Measurements from ENCODE around the gene BPIFB6. TPM values are rescaled to one million over a fixed set of nuclear protein-coding genes. Genes with fewer than 3 reads are reported as not detected.

The BPIFB6 gene
- polyA plus RNA-seq, 1 donor = not detected

DNA sequence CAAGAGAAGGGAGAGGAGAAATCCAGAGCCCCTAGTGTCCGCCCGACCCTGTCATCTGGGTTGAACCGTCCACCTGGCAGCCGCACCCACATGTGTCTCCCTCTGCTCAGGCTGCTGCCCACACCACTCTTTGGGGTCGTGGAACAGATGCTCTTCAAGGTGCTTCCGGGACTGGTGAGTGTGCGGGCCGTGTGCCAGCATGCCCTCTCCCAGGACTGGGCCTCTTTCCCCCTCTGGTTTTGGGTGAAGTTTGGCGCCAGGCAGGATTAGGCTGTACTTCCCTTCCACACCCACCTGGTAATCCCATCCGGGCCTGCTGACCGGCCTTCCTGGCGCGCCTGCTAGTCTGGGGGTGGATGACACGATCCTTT is 30.2 kb downstream of the BPIFB6 start:
- no peak for DNase-seq (ENCODE audit: low read depth)

DNA sequence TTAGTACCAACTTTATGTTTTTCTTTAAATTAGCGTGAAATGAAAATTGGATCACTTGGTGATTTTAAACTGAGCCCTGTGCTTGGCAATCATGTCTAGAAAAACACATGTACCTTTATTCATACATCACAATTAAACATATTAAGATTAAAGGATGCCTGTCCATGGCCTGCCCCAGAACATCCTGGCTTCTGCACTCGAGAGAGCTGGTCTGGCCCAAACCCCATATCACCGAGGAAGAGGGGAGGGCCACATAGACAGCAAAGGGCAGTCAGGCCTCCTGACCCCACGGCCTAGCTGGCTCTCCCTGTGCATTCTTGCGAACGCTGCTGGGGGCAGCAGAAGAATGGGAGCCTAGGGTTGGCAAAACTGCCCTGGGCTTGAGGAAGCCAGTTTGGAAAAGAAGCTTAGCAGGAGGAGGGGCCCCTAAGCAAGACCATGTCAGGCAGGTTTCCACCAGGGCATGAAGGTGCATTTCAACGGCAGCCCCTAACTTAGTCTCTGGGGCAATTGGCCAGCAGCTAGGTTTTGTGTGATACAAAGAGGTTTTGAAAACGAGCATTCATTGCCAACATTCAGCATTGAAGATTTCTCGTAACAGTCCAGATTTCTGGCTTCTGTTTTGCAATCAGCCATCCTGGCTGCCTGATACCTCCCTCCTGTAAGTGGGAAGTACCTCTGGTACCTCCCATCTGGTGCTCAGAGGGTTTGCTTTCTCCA is 30.8 kb downstream of the BPIFB6 start:
- DNase-seq (ENCODE audit: low read depth) = no peak

DNA sequence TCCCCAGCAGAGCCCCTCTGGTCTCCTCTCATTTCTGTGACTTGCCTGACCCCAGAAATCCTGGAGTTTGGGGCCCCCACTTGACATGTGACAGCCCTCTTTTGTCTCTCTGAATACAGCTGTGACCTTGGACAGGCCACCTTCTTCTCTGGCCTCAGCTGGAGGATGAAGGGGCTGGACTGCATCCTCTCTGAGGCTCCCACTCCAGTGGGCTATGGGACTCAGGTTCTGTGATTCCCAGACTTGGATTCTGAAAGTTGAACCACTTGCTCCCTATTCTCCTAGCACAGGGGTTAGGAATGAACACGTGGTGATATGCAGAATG is 31.3 kb downstream of the BPIFB6 start:
- DNase-seq (ENCODE audit: low read depth) = no peak

DNA sequence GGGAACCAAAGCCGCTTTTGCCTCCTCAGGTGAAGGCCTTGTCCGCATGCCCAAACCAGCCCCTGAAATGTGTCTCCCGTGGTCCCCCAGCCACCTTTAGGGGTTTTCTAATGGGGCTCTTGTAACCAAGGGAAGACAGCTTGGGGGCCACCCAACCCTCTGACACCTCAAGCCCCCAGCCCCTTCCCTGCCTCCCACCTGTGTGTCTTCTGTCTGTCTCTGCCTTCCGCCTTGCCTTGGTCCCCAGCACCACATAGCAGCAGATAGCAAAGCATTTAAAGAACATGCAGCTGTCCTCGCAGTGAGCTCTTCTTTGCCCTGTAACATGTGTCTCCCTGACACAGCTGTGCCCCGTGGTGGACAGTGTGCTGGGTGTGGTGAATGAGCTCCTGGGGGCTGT is 31.8 kb downstream of the BPIFB6 start:
- DNase-seq (ENCODE audit: low read depth) = no peak

DNA sequence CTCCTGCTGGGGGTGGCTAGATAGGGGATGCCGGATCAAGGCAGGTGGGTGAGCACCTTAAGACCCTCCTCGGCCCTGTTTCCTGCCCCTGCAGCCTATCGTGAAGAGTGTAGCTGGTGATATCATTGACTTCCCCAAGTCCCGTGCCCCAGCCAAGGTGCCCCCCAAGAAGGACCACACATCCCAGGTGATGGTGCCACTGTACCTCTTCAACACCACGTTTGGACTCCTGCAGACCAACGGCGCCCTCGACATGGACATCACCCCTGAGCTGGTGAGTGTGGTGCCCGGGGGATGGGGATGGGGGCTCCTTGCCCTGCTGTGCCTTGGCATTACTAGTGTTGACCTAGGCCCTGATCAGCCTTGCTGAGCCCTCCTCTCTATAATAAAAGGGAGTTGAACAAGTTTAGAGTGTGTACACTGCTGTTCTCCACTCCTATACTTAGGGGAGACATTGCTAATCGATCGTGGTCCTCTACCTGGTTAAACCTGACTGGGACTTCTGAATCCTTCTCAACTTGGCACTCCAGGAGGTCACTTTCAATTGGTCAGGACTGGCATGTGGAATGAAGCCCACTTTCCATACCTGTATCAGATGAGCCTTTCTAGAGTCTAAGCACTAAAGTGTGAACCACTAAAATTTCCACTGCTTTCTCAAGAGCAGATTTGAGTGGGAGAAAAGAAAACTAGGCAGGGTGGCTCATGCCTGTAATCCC is 33.3 kb downstream of the BPIFB6 start:
- no peak for DNase-seq (ENCODE audit: low read depth)

DNA sequence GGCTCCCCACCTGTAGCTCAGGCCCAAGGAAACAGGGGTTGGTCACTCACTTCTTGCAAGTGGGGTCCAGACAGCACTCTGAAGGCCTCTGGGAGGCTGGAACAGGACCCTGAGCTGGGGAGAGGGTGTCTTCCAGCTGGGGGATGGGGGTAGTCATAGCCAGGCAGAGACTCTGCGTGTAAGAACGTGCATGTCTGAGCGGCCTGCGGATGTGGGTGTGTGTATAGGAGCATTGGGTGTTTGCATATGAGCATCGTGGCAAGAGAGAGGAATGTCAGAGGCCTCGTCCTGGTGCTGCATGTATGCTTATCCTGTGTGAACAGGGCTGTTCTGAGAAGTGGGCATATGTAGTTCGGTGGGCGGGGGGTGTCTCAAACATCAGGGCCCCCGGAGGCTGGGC is 34.3 kb downstream of the BPIFB6 start:
- DNase-seq (ENCODE audit: low read depth) = no peak

DNA sequence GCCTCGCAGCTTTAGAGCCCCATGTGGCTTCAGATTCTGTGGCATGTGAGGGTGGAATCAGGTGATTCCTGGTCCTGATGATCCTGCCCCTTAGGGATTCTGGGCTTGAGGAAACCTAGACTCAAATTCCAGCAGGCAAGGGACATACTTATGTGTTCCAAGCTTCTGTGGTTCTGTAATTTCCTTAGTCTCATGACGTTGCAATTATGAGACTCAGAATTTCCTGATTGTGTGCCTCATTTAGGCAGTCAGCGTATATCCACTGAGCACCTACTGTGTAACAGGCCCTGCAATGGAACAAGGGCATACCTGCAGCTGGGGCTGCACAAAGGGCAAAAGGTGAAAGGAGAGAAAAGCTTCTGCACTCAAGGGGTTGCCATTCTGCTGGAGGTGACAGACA is 36.4 kb downstream of the BPIFB6 start:
- no peak for DNase-seq (ENCODE audit: low read depth)

DNA sequence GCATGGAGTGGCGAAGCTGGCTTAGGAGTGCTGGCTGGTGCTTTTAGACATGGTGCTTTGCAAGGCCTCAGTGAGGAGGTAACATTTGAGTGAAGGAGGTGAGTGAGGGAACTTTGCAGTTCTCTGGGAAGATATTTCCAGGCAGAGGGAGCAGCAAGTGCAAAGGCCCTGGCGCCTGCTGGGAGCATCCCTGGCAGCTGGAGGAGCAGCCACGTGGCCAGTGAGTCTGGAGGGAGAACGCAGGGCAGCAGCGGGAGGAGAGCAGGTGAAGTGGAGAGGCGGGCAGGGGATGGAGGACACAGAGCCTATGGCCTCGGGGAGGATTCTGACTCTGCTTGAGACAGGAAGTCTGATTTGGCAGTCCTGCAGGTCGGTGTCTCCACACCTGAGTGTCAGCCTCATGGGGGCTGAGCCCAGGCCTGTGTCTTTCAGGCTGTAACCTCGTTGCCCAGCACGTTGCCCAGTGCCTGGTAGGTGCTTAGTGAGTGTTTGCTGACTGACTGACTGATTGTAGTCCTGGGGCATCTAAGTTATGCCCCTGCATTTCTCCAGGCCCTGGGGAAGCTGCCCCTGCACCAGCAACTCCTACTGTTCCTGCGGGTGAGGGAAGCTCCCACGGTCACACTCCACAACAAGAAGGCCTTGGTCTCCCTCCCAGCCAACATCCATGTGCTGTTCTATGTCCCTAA is 36.9 kb downstream of the BPIFB6 start:
- no peak for DNase-seq (ENCODE audit: low read depth)

DNA sequence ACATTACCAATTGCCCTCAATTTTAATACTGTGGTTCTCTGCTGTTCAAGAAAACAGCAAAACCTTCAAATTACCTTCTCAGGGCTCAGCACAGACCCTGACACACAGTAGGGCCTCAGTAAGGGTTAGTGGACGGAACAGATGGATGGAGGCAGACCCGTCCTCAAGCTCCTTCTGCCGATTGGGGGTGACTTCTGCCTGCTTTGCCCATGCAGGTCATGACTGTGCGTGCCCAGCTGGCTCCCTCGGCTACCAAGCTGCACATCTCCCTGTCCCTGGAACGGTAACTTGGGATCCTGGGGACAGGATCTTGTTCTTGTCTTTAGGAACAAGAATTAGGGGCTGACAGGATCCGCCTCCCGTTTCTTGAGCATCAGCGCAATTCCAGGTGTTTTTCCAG is 38.2 kb downstream of the BPIFB6 start:
- no peak for DNase-seq (ENCODE audit: low read depth)

DNA sequence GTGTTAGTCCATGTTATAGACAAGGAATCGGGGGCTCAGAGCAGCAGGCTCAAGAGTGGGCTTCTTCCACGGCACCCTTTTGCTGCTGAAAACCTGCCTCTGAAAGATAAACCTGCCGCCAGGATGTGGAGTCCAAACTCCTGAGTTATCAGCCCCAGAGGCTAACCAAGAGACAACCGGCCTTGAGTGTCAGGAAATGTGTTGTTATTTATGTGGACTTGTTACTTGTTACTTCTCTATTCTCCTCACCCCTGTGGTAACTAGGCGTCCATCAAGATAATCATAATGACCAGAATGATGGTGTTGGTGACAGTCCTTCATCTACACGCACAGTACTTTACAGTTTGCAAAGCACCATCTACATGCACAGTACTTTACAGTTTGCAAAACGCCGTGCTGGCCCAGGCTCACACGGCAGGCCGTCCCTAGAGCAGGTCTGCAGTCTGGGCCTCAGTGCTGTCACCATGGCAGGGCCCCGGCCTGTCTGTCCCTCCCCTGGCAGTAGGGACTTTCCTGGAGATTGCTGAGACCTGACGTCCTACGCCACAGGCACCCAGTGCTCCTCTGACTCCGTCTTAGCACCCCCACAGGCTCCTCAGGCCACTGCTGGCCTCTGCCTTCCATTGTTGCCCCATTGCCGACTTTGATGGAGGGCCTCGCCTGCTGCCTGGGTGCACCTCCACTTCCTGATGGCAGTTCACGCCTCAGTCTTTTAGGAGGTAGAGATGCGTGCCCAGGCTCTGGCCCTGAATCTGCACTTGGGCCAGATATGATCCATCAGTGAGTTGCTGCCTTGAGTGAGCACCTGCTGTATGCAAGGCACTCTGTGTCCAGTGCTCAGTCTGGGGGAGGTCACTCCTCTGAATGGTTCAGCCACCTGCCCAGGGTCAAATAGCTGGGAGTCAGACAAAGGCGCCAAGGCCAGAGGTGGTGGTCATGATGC is 38.9 kb downstream of the BPIFB6 start:
- no peak for DNase-seq (ENCODE audit: low read depth)

DNA sequence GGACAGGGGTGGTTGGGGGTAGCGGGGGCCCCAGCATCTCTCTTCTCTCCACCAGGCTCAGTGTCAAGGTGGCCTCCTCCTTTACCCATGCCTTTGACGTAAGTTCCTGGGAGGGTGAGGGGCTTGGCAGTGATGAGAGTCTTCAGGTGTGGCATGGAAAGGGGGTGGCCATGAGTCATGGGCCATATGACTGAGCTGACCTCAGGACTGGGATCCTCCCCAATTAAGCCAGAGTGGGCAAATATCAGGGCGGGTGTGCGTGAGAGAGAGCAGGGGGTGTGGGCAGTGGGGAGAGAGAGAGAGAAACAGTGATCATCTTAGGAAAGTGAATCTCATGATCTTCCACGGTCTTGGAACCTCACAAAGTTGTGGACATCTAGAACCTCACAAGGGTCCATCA is 39.8 kb downstream of the BPIFB6 start:
- no peak for DNase-seq (ENCODE audit: low read depth)

DNA sequence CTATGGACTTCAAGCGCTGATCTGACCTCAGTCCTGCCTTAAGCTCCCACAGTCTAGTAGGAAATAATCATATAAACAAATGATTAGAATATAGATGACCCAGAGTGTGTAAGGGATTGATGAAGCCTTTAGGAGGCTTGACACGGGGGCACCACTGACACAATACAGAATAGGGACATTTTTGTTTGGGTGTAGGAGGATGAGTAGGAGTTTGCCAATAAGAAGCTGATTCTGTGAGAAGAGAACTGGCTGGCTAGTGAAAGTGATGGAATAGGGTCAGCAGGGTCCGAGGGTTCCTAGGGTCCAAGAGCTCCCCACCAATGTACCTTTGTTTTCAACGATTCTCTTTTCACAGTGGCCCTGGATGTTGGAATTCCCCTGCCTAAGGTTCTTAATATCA is 40.9 kb downstream of the BPIFB6 start:
- no peak for DNase-seq (ENCODE audit: low read depth)

DNA sequence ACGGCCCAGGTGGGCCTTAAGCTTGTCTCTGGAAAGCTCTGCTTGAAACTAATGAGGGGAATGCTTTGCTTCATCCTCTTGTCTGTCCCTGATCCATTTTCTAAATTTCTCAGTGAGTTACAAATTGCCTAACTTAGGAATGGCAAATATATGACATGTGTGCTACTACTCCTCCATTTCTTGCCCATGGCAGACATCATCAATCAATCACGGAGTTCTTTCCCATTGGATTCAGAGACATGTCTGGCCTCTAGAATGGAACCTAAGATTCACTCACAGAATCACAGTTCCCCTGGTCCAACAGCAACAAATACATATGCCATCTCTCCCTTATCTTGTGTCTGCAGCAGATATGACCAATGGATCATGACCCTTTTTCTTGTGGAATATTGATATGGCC is 41.4 kb downstream of the BPIFB6 start:
- no peak for DNase-seq (ENCODE audit: low read depth)

DNA sequence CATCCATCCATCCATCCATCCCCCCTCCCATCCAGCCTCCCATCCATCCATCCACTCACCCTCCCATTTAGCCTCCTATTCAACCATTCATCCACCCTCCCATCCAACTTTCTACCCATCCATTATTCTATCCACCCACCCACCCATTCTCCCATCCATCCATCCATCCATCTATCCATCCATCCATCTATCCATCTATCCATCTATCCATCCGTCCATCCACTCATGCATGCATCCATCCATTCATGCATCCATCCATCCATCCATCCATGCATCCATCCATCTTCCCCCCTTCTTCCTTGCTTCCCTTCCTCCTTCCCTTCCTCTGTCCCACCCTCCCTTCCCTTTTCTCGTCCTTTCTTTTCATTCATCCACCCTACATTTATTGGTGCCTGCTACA is 43.2 kb downstream of the BPIFB6 start:
- no peak for DNase-seq (ENCODE audit: low read depth)

DNA sequence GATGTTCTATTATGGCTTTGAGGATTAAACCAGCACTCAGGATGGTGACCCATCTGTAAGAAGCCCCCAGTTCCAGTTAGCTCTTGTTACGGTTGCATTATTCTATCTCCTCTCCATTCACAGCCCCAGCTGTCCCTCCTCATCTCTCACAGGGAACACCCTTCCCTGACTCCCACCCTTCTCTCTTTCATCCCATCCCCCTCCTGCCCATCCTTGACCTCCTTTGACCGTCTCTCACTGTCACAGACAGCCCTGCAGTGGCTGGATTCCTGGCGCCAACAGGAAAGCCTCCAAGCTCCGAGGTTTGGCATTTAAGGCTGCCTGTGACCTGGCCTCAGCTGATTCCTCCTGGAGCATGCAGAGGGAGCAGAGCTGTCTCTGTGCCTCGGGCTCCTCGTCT is 43.8 kb downstream of the BPIFB6 start:
- DNase-seq (ENCODE audit: low read depth) = no peak

DNA sequence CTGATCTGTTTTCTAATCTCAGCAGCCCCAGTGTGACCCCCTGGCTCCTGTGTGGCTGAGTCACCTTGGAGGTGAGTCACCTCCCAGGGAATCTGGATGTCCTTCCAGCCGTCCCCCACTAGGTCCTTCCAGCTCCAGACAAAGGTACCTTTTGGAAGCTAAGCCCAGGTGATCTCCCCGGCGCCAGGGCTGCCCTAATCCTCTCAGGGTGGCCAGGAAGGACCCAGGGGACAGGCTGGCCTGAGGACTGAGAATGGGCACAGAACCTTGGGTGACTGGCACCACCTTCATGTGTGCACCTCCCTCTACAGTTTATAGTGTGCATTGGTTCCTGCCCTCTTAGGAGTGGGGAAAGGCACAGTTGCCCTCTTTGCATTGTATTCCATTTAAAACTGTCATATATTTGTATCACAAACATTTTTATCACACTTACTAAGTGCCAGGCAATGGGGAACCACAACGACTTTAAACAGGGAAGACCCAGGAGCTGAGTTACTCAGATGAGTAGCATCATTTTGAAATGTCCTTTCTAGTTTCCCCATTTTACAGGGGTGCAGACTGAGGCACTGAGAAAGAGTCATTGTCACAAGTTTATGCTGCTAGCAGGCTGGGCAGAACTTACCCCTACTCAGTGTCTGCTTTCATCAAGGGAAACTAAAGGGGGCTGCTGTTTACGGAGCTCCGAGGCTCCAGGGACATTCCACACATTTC is 45.4 kb downstream of the BPIFB6 start:
- no peak for DNase-seq (ENCODE audit: low read depth)

DNA sequence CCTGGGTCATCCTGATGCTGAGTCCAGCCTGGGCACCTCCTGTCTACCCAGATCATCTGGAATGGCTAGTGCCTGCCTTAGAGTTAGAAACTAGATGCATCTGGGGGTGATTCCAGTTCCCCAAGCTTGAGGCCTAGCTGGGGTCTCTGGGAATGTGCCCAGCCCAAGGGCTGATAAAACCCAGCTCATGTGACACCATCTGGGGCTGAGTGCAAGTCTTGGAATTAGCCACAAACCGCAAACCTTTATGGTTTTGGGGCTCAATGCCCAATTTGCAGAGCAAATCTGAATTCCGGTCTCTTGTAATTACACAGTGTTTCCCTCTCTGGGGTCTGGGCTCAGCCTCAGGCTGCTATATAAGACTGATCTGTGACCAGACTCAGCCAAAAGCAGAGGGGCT is 47.8 kb downstream of the BPIFB6 start, which contains the start of gene BPIFB4:
BPIFB4 (plus strand) TSS at position 385 of the 400 bp plus-strand sequence. CDS start 1,884 bp downstream, outside the sequence.
- no peak for DNase-seq (ENCODE audit: low read depth)

DNA sequence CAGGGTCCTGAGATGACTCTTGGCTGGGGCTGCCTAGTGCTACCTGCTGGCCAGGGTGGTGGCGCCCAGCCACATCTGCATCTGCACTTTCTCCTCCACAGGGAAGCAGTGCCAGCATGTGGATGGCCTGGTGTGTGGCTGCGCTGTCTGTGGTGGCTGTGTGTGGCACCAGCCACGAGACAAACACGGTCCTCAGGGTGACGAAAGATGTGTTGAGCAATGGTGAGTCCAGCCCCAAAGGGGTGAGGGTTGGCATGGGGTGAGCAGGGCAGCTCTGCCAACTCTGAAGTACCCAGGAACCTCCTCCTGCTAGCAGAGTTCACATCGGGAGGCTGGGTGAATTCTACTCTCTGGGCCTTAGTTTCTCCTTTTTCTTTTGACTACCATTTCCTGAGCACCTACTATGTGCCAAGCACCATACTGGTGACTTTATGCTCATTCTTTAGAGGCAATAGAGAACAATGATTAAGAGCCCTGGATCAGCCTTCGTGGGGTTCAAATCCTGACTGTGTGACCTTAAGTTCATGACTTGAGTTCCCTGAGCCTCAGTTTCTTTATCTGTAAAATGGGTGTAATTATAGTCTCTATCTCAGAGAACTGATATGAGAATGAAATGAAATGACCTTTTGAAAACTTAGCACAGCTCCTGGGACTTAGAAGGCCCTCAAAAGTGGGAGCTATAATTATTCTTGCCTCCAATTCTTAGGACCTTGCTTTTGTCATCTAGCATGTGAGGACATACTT is 50.1 kb downstream of the BPIFB6 start:
- no peak for DNase-seq (ENCODE audit: low read depth)

DNA sequence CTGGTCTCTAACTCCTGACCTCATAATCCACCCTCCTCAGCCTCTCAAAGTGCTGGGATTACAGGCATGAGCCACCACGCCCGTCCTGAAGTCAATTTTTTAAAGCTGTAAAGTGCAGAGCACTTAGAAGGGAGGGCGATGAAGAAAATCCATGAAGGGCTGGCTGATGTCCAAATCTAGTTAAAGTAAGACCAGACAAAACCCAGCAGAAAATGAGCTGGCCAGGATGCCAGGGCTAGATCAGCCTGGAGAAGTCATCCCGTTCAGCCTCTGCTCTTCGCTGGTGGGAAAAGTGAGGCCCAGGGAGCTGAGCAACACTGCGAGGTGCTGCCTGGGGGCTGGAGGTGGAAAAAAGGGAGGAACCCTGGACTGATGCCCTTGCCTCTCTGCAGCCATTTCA is 51.1 kb downstream of the BPIFB6 start:
- no peak for DNase-seq (ENCODE audit: low read depth)

DNA sequence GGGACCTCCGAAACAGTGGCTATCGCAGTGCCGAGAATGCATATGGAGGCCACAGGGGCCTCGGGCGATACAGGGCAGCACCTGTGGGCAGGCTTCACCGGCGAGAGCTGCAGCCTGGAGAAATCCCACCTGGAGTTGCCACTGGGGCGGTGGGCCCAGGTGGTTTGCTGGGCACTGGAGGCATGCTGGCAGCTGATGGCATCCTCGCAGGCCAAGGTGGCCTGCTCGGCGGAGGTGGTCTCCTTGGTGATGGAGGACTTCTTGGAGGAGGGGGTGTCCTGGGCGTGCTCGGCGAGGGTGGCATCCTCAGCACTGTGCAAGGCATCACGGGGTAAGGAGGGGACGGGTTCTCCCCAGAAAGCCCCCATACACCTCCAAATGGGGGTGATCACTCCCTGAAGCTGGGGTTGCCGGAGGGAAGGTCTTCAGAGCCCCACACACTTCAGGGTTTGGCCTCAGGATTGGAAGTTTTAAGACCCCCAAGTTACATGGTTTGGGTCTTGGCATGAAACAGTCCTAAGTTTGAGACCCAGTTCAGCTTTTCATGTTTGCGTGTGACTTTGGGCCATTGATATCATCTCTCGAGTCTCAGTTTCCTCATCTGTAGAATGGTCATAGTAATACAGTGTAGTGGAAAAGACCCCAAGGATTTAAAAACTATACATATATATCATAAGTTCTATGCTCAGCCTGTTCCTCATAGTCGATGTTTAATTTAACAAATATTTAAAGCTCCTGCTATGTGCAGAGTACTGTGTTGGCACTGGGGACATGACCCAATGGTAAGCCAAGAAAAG is 52.3 kb downstream of the BPIFB6 start:
- DNase-seq (ENCODE audit: low read depth) = no peak

Measured in forelimb muscle (tissue), 1 donor.